Measurements from ENCODE around the gene LRP1B.

LRP1B gene

GRCh38 chr2:141704541-141704940 lies 426.3 kb downstream of the LRP1B start:
- TF ChIP-seq FOXP2 (optimal IDR thresholded peaks at IDR 0.05; ENCODE audit: borderline replicate concordance, extremely low read depth, extremely low read length, insufficient read depth) = no peak
- no peak for TF ChIP-seq SIN3A (IDR thresholded peaks at IDR 0.05; ENCODE audit: borderline replicate concordance, insufficient read depth, low read length)
- TF ChIP-seq POLR2AphosphoS5 (IDR thresholded peaks at IDR 0.05; ENCODE audit: low read depth, low read length) = no peak
- TF ChIP-seq REST (IDR thresholded peaks at IDR 0.05; ENCODE audit: insufficient read depth in 1 of 2, low read depth in 2 of 2, low read length in 2 of 2) = no peak
- no peak for TF ChIP-seq TAF1 (IDR thresholded peaks at IDR 0.05; ENCODE audit: borderline replicate concordance, insufficient read depth, low read length)

- no peak for TF ChIP-seq REST (IDR thresholded peaks at IDR 0.05; ENCODE audit: insufficient read depth in 1 of 2, low read depth in 2 of 2, low read length in 2 of 2)
- TF ChIP-seq TAF1 (IDR thresholded peaks at IDR 0.05; ENCODE audit: borderline replicate concordance, insufficient read depth, low read length) = no peak
- TF ChIP-seq SIN3A (IDR thresholded peaks at IDR 0.05; ENCODE audit: borderline replicate concordance, insufficient read depth, low read length) = no peak
- TF ChIP-seq FOXP2 (optimal IDR thresholded peaks at IDR 0.05; ENCODE audit: borderline replicate concordance, extremely low read depth, extremely low read length, insufficient read depth) = no peak
- no peak for TF ChIP-seq POLR2AphosphoS5 (IDR thresholded peaks at IDR 0.05; ENCODE audit: low read depth, low read length)
Measured at GRCh38 chr2:141703501-141703900, 427.3 kb downstream of the LRP1B start.

GRCh38 chr2:141701618-141702017 lies 429.2 kb downstream of the LRP1B start:
- TF ChIP-seq REST (IDR thresholded peaks at IDR 0.05; ENCODE audit: insufficient read depth in 1 of 2, low read depth in 2 of 2, low read length in 2 of 2) = no peak
- TF ChIP-seq SIN3A (IDR thresholded peaks at IDR 0.05; ENCODE audit: borderline replicate concordance, insufficient read depth, low read length) = no peak
- no peak for TF ChIP-seq FOXP2 (optimal IDR thresholded peaks at IDR 0.05; ENCODE audit: borderline replicate concordance, extremely low read depth, extremely low read length, insufficient read depth)
- TF ChIP-seq POLR2AphosphoS5 (IDR thresholded peaks at IDR 0.05; ENCODE audit: low read depth, low read length) = no peak
- no peak for TF ChIP-seq TAF1 (IDR thresholded peaks at IDR 0.05; ENCODE audit: borderline replicate concordance, insufficient read depth, low read length)

GRCh38 chr2:141699573-141699972 lies 431.2 kb downstream of the LRP1B start:
- TF ChIP-seq FOXP2 (optimal IDR thresholded peaks at IDR 0.05; ENCODE audit: borderline replicate concordance, extremely low read depth, extremely low read length, insufficient read depth) (no peak), REST (IDR thresholded peaks at IDR 0.05; ENCODE audit: insufficient read depth in 1 of 2, low read depth in 2 of 2, low read length in 2 of 2) (no peak), TAF1 (IDR thresholded peaks at IDR 0.05; ENCODE audit: borderline replicate concordance, insufficient read depth, low read length) (no peak), POLR2AphosphoS5 (IDR thresholded peaks at IDR 0.05; ENCODE audit: low read depth, low read length) (no peak), SIN3A (IDR thresholded peaks at IDR 0.05; ENCODE audit: borderline replicate concordance, insufficient read depth, low read length) (no peak)

- TF ChIP-seq TAF1 (IDR thresholded peaks at IDR 0.05; ENCODE audit: borderline replicate concordance, insufficient read depth, low read length) (no peak), REST (IDR thresholded peaks at IDR 0.05; ENCODE audit: insufficient read depth in 1 of 2, low read depth in 2 of 2, low read length in 2 of 2) (no peak), FOXP2 (optimal IDR thresholded peaks at IDR 0.05; ENCODE audit: borderline replicate concordance, extremely low read depth, extremely low read length, insufficient read depth) (no peak), POLR2AphosphoS5 (IDR thresholded peaks at IDR 0.05; ENCODE audit: low read depth, low read length) (no peak)
Measured at GRCh38 chr2:141698500-141698899, 432.3 kb downstream of the LRP1B start.

Data from PFSK-1 (cell line).